Ishikawa (cell line): ENCODE results near the gene BCO1.

Source experiments
- CEBPB ChIP-seq: IDR thresholded peaks from 2 replicates; pipeline ENCODE4 v1.6.1; 2012
- EP300 ChIP-seq: IDR thresholded peaks from 2 replicates; pipeline ENCODE4 v1.6.1; 2012; ENCODE audit warnings: borderline replicate concordance

- no peak for TF ChIP-seq CEBPB
- no peak for TF ChIP-seq EP300
Observed at GRCh38 chr16:81321536-81321935, 83.0 kb downstream of the BCO1 start.
